ENCODE measurements around the gene SLC7A1.

GRCh38 chr13:29522044-29522685 lies 73.3 kb downstream of the SLC7A1 start:
- TF ChIP-seq, protein P1, sequence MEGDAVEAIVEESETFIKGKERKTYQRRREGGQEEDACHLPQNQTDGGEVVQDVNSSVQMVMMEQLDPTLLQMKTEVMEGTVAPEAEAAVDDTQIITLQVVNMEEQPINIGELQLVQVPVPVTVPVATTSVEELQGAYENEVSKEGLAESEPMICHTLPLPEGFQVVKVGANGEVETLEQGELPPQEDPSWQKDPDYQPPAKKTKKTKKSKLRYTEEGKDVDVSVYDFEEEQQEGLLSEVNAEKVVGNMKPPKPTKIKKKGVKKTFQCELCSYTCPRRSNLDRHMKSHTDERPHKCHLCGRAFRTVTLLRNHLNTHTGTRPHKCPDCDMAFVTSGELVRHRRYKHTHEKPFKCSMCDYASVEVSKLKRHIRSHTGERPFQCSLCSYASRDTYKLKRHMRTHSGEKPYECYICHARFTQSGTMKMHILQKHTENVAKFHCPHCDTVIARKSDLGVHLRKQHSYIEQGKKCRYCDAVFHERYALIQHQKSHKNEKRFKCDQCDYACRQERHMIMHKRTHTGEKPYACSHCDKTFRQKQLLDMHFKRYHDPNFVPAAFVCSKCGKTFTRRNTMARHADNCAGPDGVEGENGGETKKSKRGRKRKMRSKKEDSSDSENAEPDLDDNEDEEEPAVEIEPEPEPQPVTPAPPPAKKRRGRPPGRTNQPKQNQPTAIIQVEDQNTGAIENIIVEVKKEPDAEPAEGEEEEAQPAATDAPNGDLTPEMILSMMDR (IDR thresholded peaks at IDR 0.05; ENCODE audit: poor library complexity): no peak
- no peak for TF ChIP-seq EZH2phosphoT487 (IDR thresholded peaks at IDR 0.05; ENCODE audit: low read depth, severe bottlenecking, unreplicated experiment)

Data from hepatocyte (in vitro differentiated cells).